SU-DHL-6 (cell line): Measurements from ENCODE around the gene ORC3.

ENCODE experiments used
- H2AFZ ChIP-seq: fragments of 200-600 bp; sonication (generic); 2 replicates; pipeline ENCODE4 v1.6.1; 2014; ENCODE audit warnings: low read depth, mild to moderate bottlenecking, moderate library complexity, mixed read lengths, antibody characterized with exemption, low read length; ENCODE audit not compliant: severe bottlenecking
- H3F3A ChIP-seq: fragments of 200-600 bp; shearing (Covaris generic); 2 replicates; pipeline ENCODE4 v1.6.0; 2016; ENCODE audit warnings: antibody characterized with exemption, mild to moderate bottlenecking; ENCODE audit not compliant: insufficient read depth
- H3K27ac ChIP-seq: fragments of 200-600 bp; sonication (generic); 2 replicates; pipeline ENCODE4 v1.5.1; 2016; ENCODE audit warnings: low read depth, mild to moderate bottlenecking, low read length, moderate library complexity, mixed read lengths
- H3K27me3 ChIP-seq: fragments of 200-600 bp; sonication (generic), shearing (Covaris generic); 2 replicates; pipeline ENCODE4 v1.6.0; 2014; ENCODE audit warnings: mild to moderate bottlenecking, low read length
- H3K36me3 ChIP-seq: fragments of 200-600 bp; sonication (generic); 2 replicates; pipeline ENCODE4 v1.6.1; 2014; ENCODE audit warnings: mild to moderate bottlenecking, low read length, mixed read lengths
- H3K4me2 ChIP-seq: fragments of 300-600, 200-600 bp; shearing (Covaris generic), sonication (generic); 2 replicates; pipeline ENCODE4 v1.6.0; 2014; ENCODE audit warnings: low read length, low read depth, mild to moderate bottlenecking; ENCODE audit not compliant: poor library complexity, severe bottlenecking
- H3K4me3 ChIP-seq: fragments of 200-600 bp; sonication (generic); 2 replicates; pipeline ENCODE4 v1.5.1; 2014; ENCODE audit warnings: antibody characterized with exemption, low read length, mild to moderate bottlenecking, mixed read lengths; ENCODE audit not compliant: insufficient read depth, poor library complexity, severe bottlenecking
- H3K79me2 ChIP-seq: fragments of 200-600 bp; sonication (generic); 2 replicates; pipeline ENCODE4 v1.6.1; 2014; ENCODE audit warnings: mild to moderate bottlenecking, low read length, moderate library complexity; ENCODE audit not compliant: insufficient read depth
- H3K9ac ChIP-seq: fragments of 200-600 bp; sonication (generic); 2 replicates; pipeline ENCODE4 v1.7.0; 2014; ENCODE audit warnings: mild to moderate bottlenecking, low read length
- H3K9me2 ChIP-seq: fragments of 200-600 bp; sonication (generic); replicated peaks from 2 replicates; pipeline ENCODE4 v1.6.1; 2014; ENCODE audit warnings: low read length; ENCODE audit not compliant: insufficient read depth
- H3K9me3 ChIP-seq: fragments of 200-600 bp; sonication (generic); 2 replicates; pipeline ENCODE4 v1.6.1; 2014; ENCODE audit warnings: low read length, mixed read lengths; ENCODE audit not compliant: insufficient read depth
- H4K20me1 ChIP-seq: fragments of 200-600 bp; sonication (generic); 2 replicates; pipeline ENCODE4 v1.6.1; 2014; ENCODE audit warnings: low read depth, mild to moderate bottlenecking, antibody characterized with exemption, low read length, moderate library complexity, mixed read lengths
- CTCF ChIP-seq: fragments of 200-600 bp; sonication (generic); IDR thresholded peaks from one replicate; pipeline ENCODE4 v1.5.1; 2017; ENCODE audit warnings: antibody characterized with exemption, mild to moderate bottlenecking, low read length, moderate library complexity; ENCODE audit not compliant: insufficient read depth, poor library complexity, severe bottlenecking
- EZH2phosphoT487 ChIP-seq: fragments of 200-600 bp; sonication (generic), shearing (Covaris generic); conservative IDR thresholded peaks from 2 replicates; pipeline ENCODE4 v1.6.1; 2018; ENCODE audit warnings: mild to moderate bottlenecking, antibody characterized with exemption, low read length, moderate library complexity, mixed read lengths

Gene ORC3

GRCh38 chr6:87663434-87663833 lies 73.5 kb downstream of the ORC3 start:
- H3K9ac ChIP-seq = no peak overlapping the region
- TF ChIP-seq CTCF = no peak
- TF ChIP-seq EZH2phosphoT487 = no peak
- H3K36me3 ChIP-seq = peaks cover 10% of the 10 kb centered on the region; the same call in 1 of the 2 replicates
- no peak overlapping the region for H3K27ac ChIP-seq
- H4K20me1 ChIP-seq = no peaks in the 10 kb centered on the region
- H3K9me2 ChIP-seq = no peaks in the 10 kb centered on the region
- no peaks in the 10 kb centered on the region for H3K9me3 ChIP-seq
- H3K79me2 ChIP-seq = no peaks in the 10 kb centered on the region
- no peak overlapping the region for H2AFZ ChIP-seq
- H3K4me2 ChIP-seq = no peak overlapping the region
- no peaks in the 10 kb centered on the region for H3K27me3 ChIP-seq
- peaks cover 36% of the 10 kb centered on the region for H3F3A ChIP-seq
- H3K4me3 ChIP-seq = no peak overlapping the region

GRCh38 chr6:87664921-87665485 lies 75.1 kb downstream of the ORC3 start:
- no peaks in the 10 kb centered on the region for H4K20me1 ChIP-seq
- H3K36me3 ChIP-seq = peaks cover 10% of the 10 kb centered on the region; the same call in 1 of the 2 replicates
- no peak overlapping the region for H3K27ac ChIP-seq
- H3K79me2 ChIP-seq = no peaks in the 10 kb centered on the region
- peaks cover 46% of the 10 kb centered on the region for H3F3A ChIP-seq
- no peak for TF ChIP-seq CTCF
- TF ChIP-seq EZH2phosphoT487 = no peak
- no peak overlapping the region for H2AFZ ChIP-seq
- no peak overlapping the region for H3K4me2 ChIP-seq
- H3K27me3 ChIP-seq = no peaks in the 10 kb centered on the region
- H3K9me2 ChIP-seq = no peaks in the 10 kb centered on the region
- H3K9me3 ChIP-seq = no peaks in the 10 kb centered on the region
- no peak overlapping the region for H3K9ac ChIP-seq
- H3K4me3 ChIP-seq = no peak overlapping the region

GRCh38 chr6:87667032-87667431 lies 77.1 kb downstream of the ORC3 start:
- Histone ChIP-seq H3K4me3 (no peak overlapping the region), H3K27me3 (no peaks in the 10 kb centered on the region)
- TF ChIP-seq CTCF (no peak), EZH2phosphoT487 (no peak)

More at GRCh38 chr6:87667032-87667431, 77.1 kb downstream of the ORC3 start:
- Histone ChIP-seq H3K4me2 (no peak overlapping the region), H3F3A (peaks cover 63% of the 10 kb centered on the region), H3K79me2 (no peaks in the 10 kb centered on the region), H3K36me3 (peaks cover 14% of the 10 kb centered on the region; the same call in 1 of the 2 replicates), H3K9me3 (no peaks in the 10 kb centered on the region), H3K9me2 (no peaks in the 10 kb centered on the region), H4K20me1 (no peaks in the 10 kb centered on the region), H3K27ac (no peak overlapping the region), H2AFZ (no peak overlapping the region), H3K9ac (no peak overlapping the region)
